ENCODE data around the gene JHY.
"Not testable (repeated sequence)": the region's sequence is repeated elsewhere in the genome, so short reads cannot be mapped to it uniquely, and the experiment has no call there.

The JHY gene

DNA sequence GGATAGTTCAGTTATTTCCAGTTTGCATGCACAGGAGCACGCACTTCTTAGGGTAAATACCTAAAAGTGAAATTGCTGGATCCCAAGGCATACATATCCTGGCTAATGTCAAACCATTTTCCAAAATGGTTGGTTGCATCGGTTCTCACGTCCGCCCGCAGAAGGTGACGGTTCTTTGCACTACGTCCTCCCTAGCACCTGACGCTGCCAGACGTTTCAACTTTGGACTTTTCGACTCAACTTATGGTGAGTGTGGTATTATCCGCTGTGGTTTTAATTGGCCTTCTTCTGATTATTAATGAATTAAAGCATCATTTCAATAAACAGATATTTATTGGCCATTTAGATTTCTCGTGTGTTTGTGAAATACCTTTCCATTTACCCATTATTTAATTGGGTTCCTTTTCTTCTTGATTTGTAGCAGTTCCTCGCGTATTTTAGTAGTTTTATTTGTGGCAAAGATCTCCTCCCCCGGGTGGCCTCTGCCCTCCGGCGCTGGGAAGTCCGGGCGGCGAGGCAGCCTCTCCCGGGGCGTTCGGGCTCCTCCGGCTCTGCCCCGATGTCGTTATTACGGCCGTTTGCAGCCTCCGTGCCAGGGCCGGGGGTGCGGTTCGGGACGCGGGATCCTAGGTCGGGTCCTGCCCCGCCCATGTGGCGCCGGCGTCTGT lies at the start of gene JHY:
TSS of gene JHY (plus strand) at position 571 of the 668 bp plus-strand sequence. CDS start 3,091 bp downstream, outside the sequence.
- DNase-seq = peak in 2 of 4 experiments; percentile 12 to 41

DNA sequence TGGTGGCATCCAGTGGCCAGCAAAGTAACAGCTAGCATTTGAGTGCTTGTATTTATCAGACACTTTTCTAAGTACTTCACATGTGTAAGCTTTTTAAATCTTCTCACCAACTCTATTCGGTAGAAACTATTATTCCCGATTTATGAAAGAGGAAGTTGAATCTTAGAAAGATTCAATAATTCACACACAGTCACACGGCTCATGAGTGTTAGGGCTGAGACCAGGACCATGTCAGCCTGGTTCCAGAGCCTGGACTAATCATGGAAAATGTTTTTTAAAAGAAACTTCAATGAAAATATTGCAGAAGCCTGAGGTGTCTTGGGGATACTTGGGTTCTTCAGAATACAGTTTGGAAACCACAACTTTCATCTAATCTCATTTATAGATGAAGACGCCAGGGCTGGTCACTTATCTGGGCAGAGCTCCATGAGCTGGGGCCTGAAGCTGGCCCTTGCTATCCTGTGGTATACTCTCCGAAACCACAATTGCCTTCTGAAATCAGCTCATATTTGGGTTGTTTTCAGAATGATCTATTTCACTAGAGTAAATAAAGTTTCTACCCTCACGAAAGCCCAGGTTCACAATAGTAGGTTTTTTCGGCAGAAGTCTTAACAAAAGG lies 48.6 kb upstream of the JHY start:
- no peak for DNase-seq

DNA sequence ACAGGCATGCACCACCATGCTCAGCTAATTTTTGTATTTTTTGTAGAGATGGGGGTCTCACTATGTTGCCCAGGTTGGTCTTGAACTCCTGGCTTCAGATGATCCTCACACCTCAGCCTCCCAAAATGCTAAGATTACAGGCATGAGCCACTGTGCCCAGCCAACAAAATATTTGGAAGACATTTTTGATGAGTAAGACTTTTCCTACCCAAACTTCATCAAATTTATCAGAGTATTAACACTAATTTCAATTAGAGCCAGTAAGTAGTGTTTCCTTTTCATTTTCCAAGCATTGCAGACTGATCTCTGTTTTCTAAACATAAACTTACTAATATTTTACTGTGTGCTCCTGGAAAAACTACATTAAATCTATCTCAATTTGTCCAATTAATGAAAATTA lies 45.6 kb upstream of the JHY start:
- DNase-seq = no peak

GRCh38 chr11:122837528-122838346 lies 44.8 kb upstream of the JHY start:
- no peak for DNase-seq

- no peak for DNase-seq
These were observed 39.0 kb upstream of the JHY start for GRCh38 chr11:122843281-122844141.

DNA sequence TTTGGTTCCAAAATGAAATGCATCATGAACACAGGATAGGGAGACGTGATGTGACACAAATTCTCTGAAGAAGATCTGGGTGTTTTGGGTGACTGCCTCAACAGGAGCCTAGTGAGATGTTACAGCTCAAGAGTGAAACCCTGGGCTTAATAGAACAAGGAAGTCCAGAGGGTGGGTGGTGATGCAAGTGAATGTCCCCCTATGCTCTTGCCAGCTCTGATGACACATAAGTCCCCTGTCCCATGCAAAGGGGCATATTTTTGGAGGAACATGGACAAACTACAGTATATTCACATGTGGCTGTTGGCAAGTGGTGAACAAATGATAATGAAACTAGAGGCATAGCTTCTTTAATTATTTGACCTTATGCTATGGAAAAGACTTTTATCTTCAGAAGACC lies 35.1 kb upstream of the JHY start:
- no peak for DNase-seq

GRCh38 chr11:122848186-122848585 lies 34.4 kb upstream of the JHY start:
- DNase-seq = no peak

GRCh38 chr11:122850076-122850631 lies 32.4 kb upstream of the JHY start:
- DNase-seq = no peak

DNA sequence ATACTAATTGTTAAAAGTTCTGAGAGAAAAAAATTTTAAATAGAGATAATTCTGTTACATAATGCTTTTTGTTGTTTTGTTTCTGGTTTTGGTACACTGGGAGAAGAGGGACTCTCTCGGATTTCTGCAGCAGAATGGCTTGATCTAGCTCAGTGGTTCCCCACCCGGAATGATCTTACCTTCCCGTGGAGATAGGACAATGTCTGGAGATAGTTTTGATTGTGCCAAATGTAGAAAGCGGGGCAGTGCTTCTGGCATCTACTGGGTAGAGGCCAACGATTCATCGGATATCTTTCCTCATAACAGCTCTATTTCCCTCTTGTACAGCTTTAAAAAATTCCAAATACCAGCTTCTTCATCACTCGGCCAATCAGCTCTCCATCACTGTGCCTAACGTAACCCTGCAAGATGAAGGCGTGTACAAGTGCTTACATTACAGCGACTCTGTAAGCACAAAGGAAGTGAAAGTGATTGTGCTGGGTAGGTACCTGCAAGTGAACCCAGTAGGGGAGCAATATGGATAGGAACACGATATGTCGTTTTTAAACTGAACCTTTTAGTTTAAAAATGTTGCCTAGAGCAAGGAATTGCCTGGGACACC lies 31.1 kb upstream of the JHY start:
- no peak for DNase-seq

DNA sequence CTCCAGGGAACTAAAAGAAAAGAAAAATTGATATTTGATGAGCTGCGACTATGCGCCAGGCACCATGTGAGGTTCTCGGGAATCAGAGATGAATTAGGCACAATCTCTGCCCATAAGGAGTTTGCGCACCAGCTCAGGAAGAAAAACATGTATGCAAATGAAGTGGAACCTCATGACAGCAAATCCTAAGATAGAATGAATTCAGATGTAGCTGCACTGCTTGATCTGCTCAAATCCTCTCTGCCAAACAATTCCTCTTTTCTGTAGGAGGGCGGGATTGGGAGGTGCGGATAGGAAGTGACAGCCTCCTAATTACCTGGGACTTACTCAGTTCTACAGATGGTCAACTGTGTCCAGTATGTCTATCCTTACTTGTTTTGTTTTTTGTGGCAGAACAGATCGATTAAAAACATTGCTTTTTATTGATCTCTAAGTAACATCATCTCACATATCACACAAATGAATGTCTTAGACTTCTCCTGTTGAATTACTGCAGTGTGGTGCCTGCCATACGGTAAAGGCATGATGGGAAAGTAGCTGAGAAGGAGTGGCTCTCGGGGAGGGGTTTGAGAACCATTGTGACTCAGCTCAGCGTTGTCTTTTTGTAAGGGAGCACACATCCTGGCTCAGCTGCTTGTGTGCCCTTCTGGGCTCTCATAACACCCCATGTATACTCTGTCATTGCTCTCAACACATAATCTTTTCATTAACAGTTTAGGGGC lies 30.3 kb upstream of the JHY start:
- peak in 1 of 4 experiments; percentile 13 for DNase-seq

DNA sequence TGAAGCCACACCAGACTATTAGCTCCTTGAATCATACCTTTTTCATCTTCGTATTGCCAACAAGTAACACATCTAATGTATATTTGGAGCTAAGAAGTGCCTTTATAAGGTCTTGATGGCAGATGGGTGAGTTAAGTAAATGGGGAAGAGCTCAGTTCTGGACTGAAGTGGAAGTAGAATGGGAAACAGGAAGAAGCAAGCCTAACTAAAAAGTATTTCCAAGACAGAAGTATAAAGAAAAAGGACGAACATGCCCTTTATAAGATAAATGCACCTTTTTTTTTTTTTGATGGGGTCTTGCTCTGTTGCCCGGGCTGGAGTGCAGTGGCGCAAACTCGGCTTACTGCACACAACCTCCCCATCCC lies 29.8 kb upstream of the JHY start:
- no peak for DNase-seq

GRCh38 chr11:122853261-122853660 lies 29.3 kb upstream of the JHY start:
- DNase-seq = no peak

DNA sequence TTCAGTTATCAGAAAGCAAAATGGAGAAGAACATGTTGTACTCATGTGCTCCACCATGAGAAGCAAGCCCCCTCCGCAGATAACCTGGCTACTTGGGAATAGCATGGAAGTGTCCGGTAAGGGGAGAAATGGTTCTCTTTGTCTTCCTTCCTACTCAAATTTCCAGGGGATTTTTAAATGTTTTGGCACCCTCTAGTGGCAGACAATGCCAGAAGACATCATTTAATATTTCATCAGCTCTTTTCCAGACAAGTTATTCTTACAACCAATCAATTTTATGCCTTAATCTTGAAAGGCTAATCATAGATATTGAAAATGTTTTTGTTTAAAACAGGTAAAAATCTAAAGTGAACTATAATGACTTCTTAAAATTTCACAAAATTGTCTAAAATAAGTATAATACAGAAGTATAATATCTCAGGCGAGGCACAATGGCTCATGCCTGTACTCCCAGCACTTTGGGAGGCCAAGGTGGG lies 28.6 kb upstream of the JHY start:
- no peak for DNase-seq

DNA sequence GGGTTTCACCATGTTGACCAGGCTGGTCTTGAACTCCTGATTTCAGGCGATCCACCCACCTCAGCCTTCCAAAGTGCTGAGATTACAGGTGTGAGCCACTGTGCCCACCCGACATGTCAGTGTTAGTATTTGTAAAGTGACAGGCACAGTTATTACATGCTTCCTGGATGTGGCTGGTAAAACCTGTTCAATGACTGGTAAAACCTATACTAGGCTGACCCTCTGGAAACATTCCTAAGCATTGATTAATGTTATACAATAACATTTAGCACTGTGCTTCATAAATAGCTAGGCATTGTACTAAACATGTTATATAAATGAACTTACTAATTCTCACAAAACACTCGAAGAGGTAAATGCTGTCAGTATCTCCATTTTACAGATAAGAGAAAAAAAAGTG lies 20.9 kb upstream of the JHY start:
- DNase-seq = no peak

DNA sequence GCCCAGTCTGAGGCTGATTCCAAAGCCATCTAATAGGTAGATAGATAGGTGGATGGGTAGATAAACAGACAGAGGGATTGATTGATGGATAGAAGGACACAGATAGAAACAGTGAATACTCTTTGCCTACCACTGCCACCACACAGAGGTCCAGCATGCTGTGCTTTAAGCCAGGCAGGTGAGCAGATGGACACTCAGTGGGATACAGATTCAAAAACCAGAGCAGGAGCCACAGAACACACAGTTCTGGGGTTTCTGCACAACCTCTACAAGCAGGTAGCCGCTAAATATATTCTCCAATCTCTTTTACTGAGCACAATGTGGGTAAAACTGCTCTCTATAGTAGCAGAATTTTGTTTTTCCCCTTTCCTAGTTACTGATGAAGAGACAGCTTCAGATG lies 20.5 kb upstream of the JHY start:
- no peak for DNase-seq

DNA sequence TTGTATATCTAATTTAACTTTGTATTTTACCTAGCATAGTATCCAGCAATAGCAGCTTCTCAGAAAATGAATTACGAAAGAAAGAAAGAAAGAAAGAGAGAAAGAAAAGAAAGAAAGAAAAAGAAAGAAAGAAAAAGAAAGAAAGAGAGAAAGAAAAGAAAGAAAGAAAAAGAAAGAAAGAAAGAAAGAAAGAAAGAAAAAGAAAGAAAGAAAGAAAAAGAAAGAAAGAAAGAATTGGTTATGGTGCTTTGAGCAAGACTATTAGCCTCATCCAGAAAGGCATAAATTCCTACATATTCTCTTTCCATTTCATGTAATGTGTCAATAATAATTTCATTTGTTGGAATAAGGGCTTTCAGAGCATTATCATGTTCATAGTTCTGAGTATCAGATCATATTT lies 19.4 kb upstream of the JHY start:
- DNase-seq = not testable (repeated sequence)

DNA sequence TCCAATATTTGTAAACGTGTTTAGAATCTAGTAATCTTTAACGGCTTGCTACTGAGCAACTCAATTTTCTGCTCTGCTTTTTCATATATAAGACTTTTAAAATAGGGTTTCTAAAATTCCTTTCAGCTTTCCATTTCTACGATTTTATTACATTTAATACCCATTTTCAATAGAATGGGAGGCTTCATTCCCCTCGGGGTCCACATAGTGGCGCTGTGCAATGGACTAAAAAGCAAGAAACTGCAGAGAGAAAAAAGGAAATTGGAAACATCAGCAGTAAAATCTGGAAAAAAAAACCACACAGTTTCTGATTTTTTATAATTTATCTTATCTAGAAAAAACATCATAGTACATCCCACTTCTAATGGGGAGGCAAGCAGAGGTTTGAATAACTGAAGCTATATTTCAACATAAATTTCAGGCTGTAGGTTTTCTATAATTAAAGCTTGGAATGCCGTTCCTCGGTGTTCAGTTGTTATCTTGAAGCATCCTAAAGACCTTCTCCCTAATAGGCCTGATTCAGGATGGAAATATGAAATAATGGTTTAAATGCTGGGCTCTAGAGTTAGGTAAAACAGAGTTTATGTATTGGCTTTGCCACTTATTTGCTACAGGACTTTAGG lies 18.7 kb upstream of the JHY start:
- DNase-seq = peak in 1 of 4 experiments; percentile 13

DNA sequence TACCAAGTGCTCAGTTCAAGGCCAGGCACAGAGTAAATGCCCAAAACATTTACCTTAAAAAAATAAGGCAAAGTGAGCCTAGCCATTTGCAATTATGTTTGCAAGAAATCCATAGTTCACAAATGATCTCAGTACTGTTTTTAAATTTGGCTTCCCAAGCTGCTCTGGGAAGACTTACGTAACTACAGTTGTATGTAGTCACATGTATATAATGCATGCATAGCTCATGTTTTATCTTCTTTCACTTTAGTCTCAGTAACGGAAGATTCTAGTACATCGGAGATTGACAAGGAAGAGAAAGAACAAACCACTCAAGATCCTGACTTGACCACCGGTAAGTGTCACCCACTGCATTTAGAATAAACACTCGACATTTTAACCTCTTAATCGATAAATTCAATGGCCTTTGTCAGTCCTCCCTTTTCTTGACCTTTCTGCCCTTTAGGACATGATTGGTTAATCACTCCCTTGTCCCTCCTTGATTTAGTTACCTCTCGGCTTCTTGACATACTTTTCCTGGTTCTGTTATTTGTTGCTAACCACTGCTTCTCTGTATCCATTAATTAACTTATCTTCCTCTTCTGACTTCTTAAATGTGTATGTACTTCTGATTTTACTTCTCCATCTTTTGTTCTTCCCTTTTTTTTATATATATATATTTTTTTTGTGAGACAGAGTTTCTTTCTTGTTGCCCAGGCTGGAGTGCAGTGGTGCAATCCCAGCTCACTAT lies 18.0 kb upstream of the JHY start:
- DNase-seq = no peak

DNA sequence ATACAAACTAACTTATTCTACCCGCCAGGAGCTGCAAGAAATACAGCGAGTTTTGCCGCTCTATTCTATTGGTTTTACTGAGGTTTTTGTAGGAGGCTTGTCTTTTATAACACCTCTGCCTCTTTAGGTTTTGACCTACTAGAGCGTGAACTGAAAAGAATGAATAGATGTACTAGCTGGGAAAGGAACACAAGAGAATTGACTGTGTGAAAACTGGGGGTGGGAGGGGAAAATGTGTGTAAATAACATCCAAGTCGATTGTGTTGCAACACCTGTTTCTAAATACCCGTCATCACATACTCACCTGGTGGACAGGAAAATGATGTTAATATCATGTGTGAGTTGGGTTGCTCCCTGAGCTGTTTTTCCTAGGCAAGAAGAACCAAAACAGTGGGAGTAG lies 12.9 kb upstream of the JHY start:
- DNase-seq = no peak

DNA sequence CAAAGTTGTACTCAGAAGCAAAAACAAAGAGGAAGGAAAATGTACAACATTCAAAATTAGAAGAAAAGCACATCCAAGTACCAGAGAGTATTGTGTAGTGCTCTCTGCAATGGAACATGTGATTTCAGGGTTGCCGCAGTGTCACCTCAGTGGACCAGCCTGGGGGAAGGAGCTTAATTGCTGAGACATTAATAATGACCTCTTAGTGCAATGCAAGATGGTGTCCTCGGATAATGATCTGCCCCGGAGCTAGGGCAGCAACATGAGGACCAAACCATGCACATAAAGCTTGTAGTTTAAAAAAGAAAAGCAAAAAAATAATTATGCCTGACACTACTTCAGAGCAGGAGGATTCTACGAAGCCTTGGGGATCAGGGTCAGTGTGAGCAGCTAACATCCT lies 11.3 kb upstream of the JHY start:
- DNase-seq = no peak

Measured in activated naive CD4-positive, alpha-beta T cell (primary cell).